VCaP (cell line): Measurements from ENCODE around the gene SEPSECS.

ENCODE experiments used
- H3K27ac ChIP-seq: fragments of 450-650 bp; 2 replicates; pipeline ENCODE4 v1.5.1; 2017
- CTCF ChIP-seq: fragments of 450-650 bp; conservative IDR thresholded peaks from 2 replicates; pipeline ENCODE4 v1.5.1; 2017; ENCODE audit warnings: mild to moderate bottlenecking, moderate library complexity

The SEPSECS gene

GRCh38 chr4:25155947-25156346, 4.3 kb downstream of the SEPSECS start:
- no peak for TF ChIP-seq CTCF
- H3K27ac ChIP-seq = no peak overlapping the region

- no peak for TF ChIP-seq CTCF
- H3K27ac ChIP-seq = no peak overlapping the region
Measured at GRCh38 chr4:25154594-25155265, 5.5 kb downstream of the SEPSECS start.

GRCh38 chr4:25146076-25146475, 14.2 kb downstream of the SEPSECS start:
- H3K27ac ChIP-seq = no peak overlapping the region
- no peak for TF ChIP-seq CTCF

- no peak overlapping the region for H3K27ac ChIP-seq
- peak; percentile 81 for TF ChIP-seq CTCF
Measured at GRCh38 chr4:25144870-25145481, 15.3 kb downstream of the SEPSECS start.

- no peak overlapping the region for H3K27ac ChIP-seq
- no peak for TF ChIP-seq CTCF
Measured at GRCh38 chr4:25142468-25142867, 17.8 kb downstream of the SEPSECS start.

- TF ChIP-seq CTCF = no peak
Measured at GRCh38 chr4:25141592-25141991, 18.7 kb downstream of the SEPSECS start.

GRCh38 chr4:25133132-25133531, 27.1 kb downstream of the SEPSECS start:
- no peak overlapping the region; the same call in 1 of the 2 replicates for H3K27ac ChIP-seq
- TF ChIP-seq CTCF = no peak

More at GRCh38 chr4:25141592-25141991, 18.7 kb downstream of the SEPSECS start:
- H3K27ac ChIP-seq = no peak overlapping the region
